Stimulated activated naive B cell treated with anti-CD40 and anti-IgM and Interleukin-4, amounts not matched to agents 10 μg/mL and 1 μg/mL and 100 μg/mL, for 72 hours (primary cell): Measurements from ENCODE around the gene PPFIA3.
A peak's percentile ranks its signal among the peaks of the same experiment; 100 is the strongest.
"Not testable (repeated sequence)": the region's sequence is repeated elsewhere in the genome, so short reads cannot be mapped to it uniquely, and the experiment has no call there.

Experiments
- ATAC-seq, 2 donors: fragments of 150-1000 bp; cut with Tn5 transposase; replicated peaks; 2 replicates each; pipeline ENCODE4 v1.10.0; 2021; ENCODE audit warnings: moderate library complexity in 1 of 2
- DNase-seq: peaks from one replicate; pipeline ENCODE4 v3.0.0; 2021
- H3K27ac Mint-ChIP-seq: one replicate; pipeline ENCODE4 v1.8.0; 2022; ENCODE audit warnings: mild to moderate bottlenecking, mixed read lengths
- H3K27me3 Mint-ChIP-seq, 2 donors: one replicate each; pipeline ENCODE4 v1.8.0; 2022; ENCODE audit warnings: mixed read lengths in 2 of 2
- H3K36me3 Mint-ChIP-seq, 2 donors: one replicate each; pipeline ENCODE4 v1.8.0; 2022; ENCODE audit warnings: mixed read lengths in 2 of 2, mild to moderate bottlenecking in 1 of 2
- H3K4me1 Mint-ChIP-seq, 2 donors: one replicate each; pipeline ENCODE4 v1.8.0; 2022; ENCODE audit warnings: mixed read lengths in 2 of 2, mild to moderate bottlenecking in 1 of 2
- H3K4me3 Mint-ChIP-seq, 2 donors: one replicate each; pipeline ENCODE4 v1.8.0; 2022; ENCODE audit warnings: mild to moderate bottlenecking in 2 of 2, mixed read lengths in 2 of 2, moderate library complexity in 1 of 2
- H3K9me3 Mint-ChIP-seq, 2 donors: one replicate each; pipeline ENCODE4 v1.8.0; 2022; ENCODE audit warnings: mixed read lengths in 2 of 2, mild to moderate bottlenecking in 1 of 2

The PPFIA3 gene

DNA sequence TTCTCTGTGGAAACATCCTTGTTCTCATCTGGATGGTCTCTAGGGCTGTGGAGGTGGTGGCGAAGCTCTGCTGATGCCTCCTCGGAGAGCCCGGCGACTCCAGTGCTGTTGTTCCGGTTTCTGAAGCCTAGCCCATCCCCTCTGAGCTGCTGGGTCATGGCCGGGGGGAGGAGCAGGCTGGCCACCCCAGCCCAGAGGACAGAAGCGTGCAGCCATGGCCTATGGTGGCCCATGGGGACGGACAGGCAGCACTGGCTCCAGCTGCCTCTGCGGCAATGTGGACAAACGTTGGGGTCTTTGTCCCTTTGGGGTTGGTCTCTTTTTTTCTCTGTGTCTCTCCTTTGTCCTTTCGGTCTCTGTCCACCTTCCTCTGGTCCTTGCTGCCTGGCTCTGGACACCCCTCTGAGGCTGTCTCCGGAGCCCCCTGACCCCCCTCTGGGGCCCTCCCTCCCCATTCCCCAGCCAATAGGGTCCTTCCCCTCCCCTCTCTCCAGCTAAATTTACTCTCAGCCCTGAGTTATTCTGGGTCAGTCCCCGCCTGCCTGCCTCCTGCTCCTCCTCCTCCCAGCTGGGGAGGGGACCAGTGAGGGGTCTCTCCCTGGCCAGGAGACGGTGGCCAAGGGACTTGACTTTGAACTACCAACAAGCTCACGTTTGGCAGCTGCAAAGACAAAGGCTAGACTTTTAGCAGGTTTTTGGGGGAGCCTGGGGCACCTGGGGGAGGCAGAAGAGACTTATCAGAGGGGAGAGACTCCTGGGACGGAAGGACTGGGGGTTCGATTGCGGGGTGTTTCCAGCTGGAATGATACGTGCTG lies 35.9 kb downstream of the PPFIA3 start, which contains the start of gene HRC:
TSS of gene HRC (minus strand) at position 392 of the 815 bp plus-strand sequence. CDS start at position 233, 159 bp downstream.
- Mint-ChIP-seq H3K27me3 (peaks cover 72 to 90% of the 10 kb centered on the region in 2 donors), H3K4me3 (no peak within 1 kb of the TSS), H3K4me1 (peaks cover 24 to 26% of the 10 kb centered on the region in 2 donors), H3K27ac (no peak within 1 kb of the TSS), H3K9me3 (peaks cover 14 to 20% of the 10 kb centered on the region in 2 donors), H3K36me3 (peaks cover 0 to 4% of the 10 kb centered on the region in 2 donors)
- ATAC-seq, result no peak
- no peak for DNase-seq

DNA sequence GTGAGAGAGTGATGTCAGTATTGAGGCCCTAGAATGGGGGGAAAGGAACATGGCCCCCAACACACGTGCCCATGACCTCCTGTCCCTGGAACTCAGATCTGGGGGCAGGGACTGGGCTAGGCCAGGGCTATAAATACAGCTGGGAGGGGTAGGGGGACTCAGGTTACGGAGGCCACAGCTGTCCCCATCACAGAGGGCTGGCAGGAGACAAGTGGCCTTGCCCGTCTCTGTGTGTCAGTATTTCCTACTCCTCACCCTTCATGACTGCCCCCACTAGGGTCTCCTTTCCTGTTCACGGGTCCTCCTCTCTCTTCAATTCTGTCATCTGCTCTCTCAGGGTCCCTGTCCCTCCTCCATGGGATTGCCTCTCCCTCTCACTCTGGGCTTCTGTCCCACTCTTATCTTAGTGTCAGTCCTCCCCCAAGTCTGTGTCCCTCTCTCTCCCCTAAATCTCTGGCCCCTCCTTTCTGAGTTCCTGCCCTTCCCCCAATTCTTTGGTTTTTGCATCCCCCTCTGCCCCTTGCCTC lies 36.5 kb downstream of the PPFIA3 start:
- H3K27ac Mint-ChIP-seq, result no peak overlapping the region
- H3K4me3 Mint-ChIP-seq, result no peak overlapping the region
- H3K36me3 Mint-ChIP-seq, result peaks cover 0 to 4% of the 10 kb centered on the region in 2 donors
- DNase-seq (no peak), ATAC-seq (no peak)
- peaks cover 20 to 22% of the 10 kb centered on the region in 2 donors for H3K4me1 Mint-ChIP-seq
- peaks cover 76 to 93% of the 10 kb centered on the region in 2 donors for H3K27me3 Mint-ChIP-seq
- H3K9me3 Mint-ChIP-seq, result peaks cover 14 to 20% of the 10 kb centered on the region in 2 donors

DNA sequence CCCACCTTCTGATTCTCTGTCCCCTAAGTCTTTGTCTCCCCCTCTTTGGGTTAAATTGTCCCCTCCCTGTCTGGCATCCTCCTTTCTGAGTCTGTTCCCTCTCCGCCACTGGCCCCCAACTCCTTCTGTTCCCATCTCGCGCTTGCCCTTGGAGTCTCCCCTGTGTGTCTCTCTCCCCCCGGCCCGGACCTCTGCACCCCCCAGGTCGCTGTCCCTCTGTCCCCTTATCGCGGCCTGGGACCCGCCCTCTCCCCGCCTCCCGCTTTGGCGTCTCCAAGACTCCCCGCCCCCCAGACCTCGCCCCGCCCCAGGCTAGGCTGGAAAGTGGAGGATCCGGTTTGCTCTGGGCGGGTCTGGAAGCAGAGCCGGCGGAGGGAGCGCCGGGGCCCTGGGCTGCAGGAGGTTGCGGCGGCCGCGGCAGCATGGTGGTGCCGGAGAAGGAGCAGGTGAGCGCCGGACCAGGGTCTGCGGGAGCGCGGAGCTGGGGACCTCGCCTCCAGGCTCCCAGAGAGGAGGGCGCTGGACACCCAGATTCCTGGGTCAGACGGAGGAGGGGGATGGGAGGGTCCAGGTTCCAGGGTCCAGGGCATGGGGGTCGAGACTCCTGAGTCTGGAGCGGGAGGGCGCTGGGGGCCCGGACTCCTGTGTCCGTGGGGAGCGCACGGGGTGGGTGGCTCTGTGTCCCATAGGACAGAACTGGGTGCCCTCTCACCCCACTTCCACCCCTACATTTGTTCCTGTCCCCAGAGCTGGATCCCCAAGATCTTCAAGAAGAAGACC lies 38.3 kb downstream of the PPFIA3 start, which contains the start of gene TRPM4:
TSS of gene TRPM4 (plus strand) at position 348 of the 780 bp plus-strand sequence. CDS start at position 423, 75 bp downstream.
- peak within 1 kb of the TSS; percentile 50 to 77 for H3K4me3 Mint-ChIP-seq

DNA sequence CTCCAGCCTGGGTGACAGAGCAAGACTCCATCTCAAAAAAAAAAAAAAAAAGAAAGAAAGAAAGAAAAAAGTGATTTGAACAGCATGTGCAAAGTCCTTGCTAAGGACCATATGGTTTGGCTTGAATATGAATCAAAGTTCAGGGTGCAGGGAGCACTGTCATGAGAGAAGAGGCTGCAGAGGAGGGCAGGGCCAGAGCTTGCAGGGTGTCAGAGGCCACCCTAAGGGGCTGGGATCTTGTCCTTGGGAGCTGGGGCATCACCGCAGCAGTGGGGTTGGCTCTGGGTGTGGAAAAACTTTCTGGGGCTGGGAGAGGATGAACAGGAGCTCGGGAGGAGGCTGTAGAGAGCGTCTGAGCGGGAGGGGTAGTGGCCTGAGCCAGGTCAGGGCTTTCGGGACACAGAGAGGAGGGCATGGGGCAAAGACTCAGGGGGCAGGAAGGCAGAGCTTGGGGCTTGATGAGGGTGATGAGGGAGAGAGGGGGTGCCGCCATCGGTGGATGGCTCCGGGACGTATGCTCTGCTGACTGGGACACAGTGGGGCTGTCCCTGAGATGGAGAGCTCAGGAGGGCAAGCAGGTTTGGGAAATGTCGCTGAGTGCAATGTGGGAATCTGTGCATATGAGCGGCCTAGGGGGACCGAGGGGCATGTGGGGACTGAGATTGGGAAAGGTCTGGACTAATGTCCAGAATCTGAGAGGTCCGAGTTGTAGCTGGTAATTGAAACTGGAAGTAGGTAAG lies 41.3 kb downstream of the PPFIA3 start:
- no peak overlapping the region for H3K4me3 Mint-ChIP-seq
- H3K27me3 Mint-ChIP-seq, result peaks cover 46 to 61% of the 10 kb centered on the region in 2 donors
- peaks cover 6 to 15% of the 10 kb centered on the region in 2 donors for H3K4me1 Mint-ChIP-seq
- H3K27ac Mint-ChIP-seq, result no peak overlapping the region
- no peaks in the 10 kb centered on the region for H3K36me3 Mint-ChIP-seq
- ATAC-seq (no peak), DNase-seq (no peak)
- H3K9me3 Mint-ChIP-seq, result no peaks in the 10 kb centered on the region

More for the DNA sequence above, 38.3 kb downstream of the PPFIA3 start, which contains the start of gene TRPM4:
- no peak for DNase-seq
- H3K27me3 Mint-ChIP-seq, result peaks cover 72 to 84% of the 10 kb centered on the region in 2 donors
- peaks cover 15% of the 10 kb centered on the region in 2 donors for H3K4me1 Mint-ChIP-seq
- peak; percentile 67 to 72 for ATAC-seq
- no peak within 1 kb of the TSS for H3K27ac Mint-ChIP-seq
- H3K9me3 Mint-ChIP-seq, result peaks cover 14 to 15% of the 10 kb centered on the region in 2 donors
- H3K36me3 Mint-ChIP-seq, result no peaks in the 10 kb centered on the region

DNA sequence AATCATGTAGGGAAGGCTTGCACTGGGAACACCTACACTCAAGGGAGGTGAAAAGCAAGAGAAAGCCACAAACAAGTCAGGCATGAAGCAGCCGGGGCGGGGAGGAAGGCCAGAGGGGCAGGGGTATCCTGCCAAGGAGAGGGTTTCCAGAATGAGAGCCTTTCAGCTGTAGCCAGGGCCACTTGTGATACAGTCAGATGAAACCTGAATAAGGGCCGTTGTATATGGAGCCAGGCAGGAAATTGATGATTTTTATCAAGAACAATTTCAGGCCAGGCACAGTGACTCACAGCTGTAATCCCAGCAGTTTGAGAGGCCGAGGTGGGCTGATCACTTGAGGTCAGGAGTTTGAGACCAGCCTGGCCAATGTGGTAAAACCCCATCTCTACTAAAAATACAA lies 42.6 kb downstream of the PPFIA3 start:
- Mint-ChIP-seq H3K9me3 (no peaks in the 10 kb centered on the region), H3K27ac (no peak overlapping the region), H3K4me1 (peaks cover 6 to 15% of the 10 kb centered on the region in 2 donors), H3K4me3 (no peak overlapping the region), H3K36me3 (no peaks in the 10 kb centered on the region), H3K27me3 (peaks cover 45 to 63% of the 10 kb centered on the region in 2 donors)
- DNase-seq, result no peak
- ATAC-seq, result no peak

DNA sequence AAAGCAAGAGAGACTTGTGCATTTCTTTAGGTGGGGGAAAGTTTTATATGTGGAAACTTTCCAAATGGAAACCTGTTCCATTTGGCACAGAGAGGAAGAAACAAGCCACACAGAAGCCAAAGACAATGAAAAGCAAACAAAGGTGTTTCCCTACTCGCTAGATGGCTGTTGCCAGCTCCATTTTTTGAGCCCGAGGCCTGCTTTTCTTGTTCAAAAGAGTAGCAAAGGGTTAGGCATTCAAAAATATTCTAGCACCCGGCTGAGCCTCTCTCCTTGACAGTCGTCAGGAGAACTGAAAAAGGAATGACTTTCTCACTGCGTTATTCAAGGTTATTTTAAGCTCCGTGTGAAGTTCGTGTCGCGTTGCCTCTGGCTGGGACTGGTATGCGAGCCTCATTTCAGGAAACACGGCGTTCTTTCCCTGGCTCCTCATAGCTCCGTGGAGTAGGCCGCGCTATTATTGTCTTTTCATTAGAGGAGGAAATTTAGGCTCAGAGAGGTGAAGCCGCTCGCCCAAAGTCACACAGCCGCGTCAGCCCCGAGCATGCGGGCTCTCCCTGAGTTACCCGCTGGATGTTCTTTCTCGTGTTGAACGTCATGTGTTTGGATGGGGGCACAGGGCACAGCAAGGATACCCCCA lies 45.9 kb downstream of the PPFIA3 start:
- Mint-ChIP-seq H3K36me3 (no peaks in the 10 kb centered on the region), H3K9me3 (no peaks in the 10 kb centered on the region), H3K4me1 (no peaks in the 10 kb centered on the region), H3K27me3 (peaks cover 28 to 45% of the 10 kb centered on the region in 2 donors), H3K4me3 (no peak overlapping the region), H3K27ac (no peak overlapping the region)
- DNase-seq, result no peak
- ATAC-seq, result no peak

DNA sequence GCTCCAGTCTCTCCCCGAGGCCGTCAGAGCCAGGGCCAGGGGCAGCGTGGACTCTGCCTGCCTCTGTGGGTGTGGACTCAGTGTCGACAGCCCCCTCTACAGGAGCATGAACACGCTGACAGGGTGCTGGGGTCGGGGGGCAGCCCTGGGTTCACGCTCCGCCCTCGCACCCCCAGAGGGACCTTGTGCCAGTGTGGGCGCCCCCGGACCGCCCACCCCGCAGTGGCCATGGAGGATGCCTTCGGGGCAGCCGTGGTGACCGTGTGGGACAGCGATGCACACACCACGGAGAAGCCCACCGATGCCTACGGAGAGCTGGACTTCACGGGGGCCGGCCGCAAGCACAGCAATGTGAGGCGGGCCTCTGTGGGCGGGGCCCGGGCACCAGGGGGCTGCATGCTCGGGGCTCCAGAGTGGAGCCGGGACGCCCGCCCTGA lies 46.5 kb downstream of the PPFIA3 start:
- no peak for ATAC-seq
- no peak for DNase-seq
- peaks cover 26 to 38% of the 10 kb centered on the region in 2 donors for H3K27me3 Mint-ChIP-seq
- H3K9me3 Mint-ChIP-seq, result no peaks in the 10 kb centered on the region
- H3K27ac Mint-ChIP-seq, result no peak overlapping the region
- no peak overlapping the region for H3K4me3 Mint-ChIP-seq
- H3K36me3 Mint-ChIP-seq, result no peaks in the 10 kb centered on the region
- no peaks in the 10 kb centered on the region for H3K4me1 Mint-ChIP-seq

DNA sequence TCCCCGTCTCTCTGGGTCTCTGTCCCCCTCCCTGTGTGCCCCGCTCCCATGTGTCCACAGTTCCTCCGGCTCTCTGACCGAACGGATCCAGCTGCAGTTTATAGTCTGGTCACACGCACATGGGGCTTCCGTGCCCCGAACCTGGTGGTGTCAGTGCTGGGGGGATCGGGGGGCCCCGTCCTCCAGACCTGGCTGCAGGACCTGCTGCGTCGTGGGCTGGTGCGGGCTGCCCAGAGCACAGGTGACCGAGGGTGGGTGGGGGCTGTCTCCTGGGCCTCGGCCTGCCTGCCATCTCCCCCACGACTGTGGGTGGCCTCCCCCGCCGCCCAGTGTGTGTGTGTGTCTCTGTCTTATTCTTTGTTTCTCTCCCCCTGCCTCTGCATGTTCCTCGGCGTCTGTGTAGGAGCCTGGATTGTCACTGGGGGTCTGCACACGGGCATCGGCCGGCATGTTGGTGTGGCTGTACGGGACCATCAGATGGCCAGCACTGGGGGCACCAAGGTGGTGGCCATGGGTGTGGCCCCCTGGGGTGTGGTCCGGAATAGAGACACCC lies 48.6 kb downstream of the PPFIA3 start:
- DNase-seq, result no peak
- H3K9me3 Mint-ChIP-seq, result no peaks in the 10 kb centered on the region
- H3K36me3 Mint-ChIP-seq, result no peaks in the 10 kb centered on the region
- no peak for ATAC-seq
- no peaks in the 10 kb centered on the region for H3K4me1 Mint-ChIP-seq
- H3K27ac Mint-ChIP-seq, result no peak overlapping the region
- peaks cover 25 to 35% of the 10 kb centered on the region in 2 donors for H3K27me3 Mint-ChIP-seq
- H3K4me3 Mint-ChIP-seq, result no peak overlapping the region

DNA sequence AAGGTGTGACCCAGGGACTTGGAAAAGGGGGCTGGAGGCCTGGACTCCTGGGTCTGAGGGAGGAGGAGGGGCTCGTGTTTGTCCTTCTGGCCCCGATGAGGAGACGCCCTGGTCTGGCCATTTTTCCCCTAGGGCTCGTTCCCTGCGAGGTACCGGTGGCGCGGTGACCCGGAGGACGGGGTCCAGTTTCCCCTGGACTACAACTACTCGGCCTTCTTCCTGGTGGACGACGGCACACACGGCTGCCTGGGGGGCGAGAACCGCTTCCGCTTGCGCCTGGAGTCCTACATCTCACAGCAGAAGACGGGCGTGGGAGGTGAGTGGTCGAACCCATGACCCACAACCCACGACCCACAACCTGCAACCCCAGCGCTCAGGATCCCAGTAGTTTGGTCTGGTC lies 49.1 kb downstream of the PPFIA3 start:
- no peak for DNase-seq
- no peak for ATAC-seq
- Mint-ChIP-seq H3K4me3 (no peak overlapping the region), H3K27me3 (peaks cover 25 to 35% of the 10 kb centered on the region in 2 donors), H3K27ac (no peak overlapping the region), H3K36me3 (no peaks in the 10 kb centered on the region), H3K9me3 (no peaks in the 10 kb centered on the region), H3K4me1 (no peaks in the 10 kb centered on the region)

DNA sequence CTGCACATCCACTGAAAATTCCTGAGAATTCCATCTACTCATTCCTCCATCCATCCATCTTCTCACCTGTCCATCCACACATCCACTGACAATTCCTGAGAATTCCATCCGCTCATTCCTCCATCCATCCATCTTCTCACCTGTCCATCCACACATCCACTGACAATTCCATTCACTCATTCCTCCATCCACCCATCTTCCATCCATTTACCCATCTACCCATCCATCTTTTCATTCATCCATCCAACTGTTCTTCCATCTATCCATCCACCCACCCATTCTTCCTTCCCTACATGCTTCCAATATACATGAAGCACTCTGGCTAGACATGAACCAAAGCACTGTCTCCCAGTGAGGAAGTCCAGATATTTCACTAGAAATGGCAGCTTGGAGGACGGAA lies 53.9 kb downstream of the PPFIA3 start:
- Mint-ChIP-seq H3K9me3 (no peaks in the 10 kb centered on the region), H3K4me1 (peaks cover 0 to 3% of the 10 kb centered on the region in 2 donors), H3K27ac (no peak overlapping the region), H3K27me3 (peaks cover 10 to 22% of the 10 kb centered on the region in 2 donors), H3K4me3 (no peak overlapping the region), H3K36me3 (no peaks in the 10 kb centered on the region)
- ATAC-seq, result no peak
- no peak for DNase-seq

DNA sequence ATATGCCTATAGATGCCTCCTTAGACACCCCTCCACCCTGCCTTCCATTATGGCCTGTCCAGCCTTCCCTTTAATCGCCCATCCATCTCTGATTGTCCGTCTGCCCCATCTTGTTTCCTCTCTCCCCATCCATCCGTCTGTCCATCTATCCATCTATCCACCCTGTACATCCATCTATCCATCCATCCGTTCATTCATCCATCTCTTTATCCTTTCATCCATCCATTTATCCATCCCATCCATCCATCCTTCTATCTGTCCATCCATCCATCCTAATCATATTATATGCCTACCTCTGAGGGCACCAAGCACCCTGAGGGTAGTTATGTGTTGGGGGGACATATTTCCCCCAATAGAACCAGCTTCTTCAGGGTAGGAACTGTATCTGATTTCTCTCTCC lies 61.3 kb downstream of the PPFIA3 start:
- H3K36me3 Mint-ChIP-seq, result peaks cover 0 to 4% of the 10 kb centered on the region in 2 donors
- no peak for ATAC-seq
- no peak overlapping the region for H3K4me3 Mint-ChIP-seq
- H3K4me1 Mint-ChIP-seq, result peaks cover 0 to 3% of the 10 kb centered on the region in 2 donors
- H3K27ac Mint-ChIP-seq, result no peak overlapping the region
- H3K27me3 Mint-ChIP-seq, result peaks cover 11 to 12% of the 10 kb centered on the region in 2 donors
- DNase-seq, result no peak
- peaks cover 9 to 10% of the 10 kb centered on the region in 2 donors for H3K9me3 Mint-ChIP-seq

DNA sequence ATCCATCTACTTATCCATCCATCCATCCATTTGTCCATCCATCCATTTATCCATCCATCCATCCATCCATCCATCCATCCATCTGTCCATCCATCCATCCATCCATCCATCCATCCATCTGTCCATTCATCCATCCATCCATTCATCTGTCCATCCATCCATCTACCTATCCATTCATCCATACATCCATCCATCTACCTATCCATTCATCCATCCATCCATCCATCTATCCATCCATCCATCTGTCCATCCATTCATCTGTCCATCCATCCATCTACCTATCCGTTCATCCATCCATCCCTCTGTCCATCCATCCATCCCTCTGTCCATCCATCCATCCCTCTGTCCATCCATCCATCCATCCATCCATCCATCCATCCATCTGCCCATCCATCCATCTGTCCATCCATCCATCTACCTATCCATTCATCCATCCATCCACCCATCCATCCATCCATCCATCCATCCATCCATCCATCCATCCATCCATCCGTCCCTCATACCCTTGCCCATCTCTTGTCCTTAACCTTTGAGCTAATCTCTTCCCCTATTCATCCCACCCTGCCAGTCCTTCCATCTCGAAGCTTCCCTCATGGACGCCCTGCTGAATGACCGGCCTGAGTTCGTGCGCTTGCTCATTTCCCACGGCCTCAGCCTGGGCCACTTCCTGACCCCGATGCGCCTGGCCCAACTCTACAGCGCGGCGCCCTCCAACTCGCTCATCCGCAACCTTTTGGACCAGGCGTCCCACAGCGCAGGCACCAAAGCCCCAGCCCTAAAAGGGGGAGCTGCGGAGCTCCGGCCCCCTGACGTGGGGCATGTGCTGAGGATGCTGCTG lies 62.9 kb downstream of the PPFIA3 start:
- not testable (repeated sequence) for DNase-seq, H3K36me3 Mint-ChIP-seq, ATAC-seq, H3K4me1 Mint-ChIP-seq, H3K4me3 Mint-ChIP-seq, H3K27ac Mint-ChIP-seq
- peaks cover 9 to 10% of the 10 kb centered on the region in 2 donors for H3K9me3 Mint-ChIP-seq
- H3K27me3 Mint-ChIP-seq, result peaks cover 11 to 12% of the 10 kb centered on the region in 2 donors
